Thyroid gland (tissue), 4 donors: ENCODE results near the gene TSPAN7. TPM values are rescaled to one million over a fixed set of nuclear protein-coding genes. Genes with fewer than 3 reads are reported as not detected.

Experiments
- DNase-seq, 2 donors: peaks; one replicate each; pipeline ENCODE4 v3.0.0-alpha.2; 2019
- H3K27ac ChIP-seq, 3 donors: fragments of 200-600 bp; sonication (generic); 1 replicate in 2 of 3; 2 replicates in 1 of 3; pipeline ENCODE4 v1.5.1; 2016 to 2019; ENCODE audit warnings: mild to moderate bottlenecking in 1 of 3, moderate library complexity in 1 of 3
- H3K27me3 ChIP-seq: fragments of 200-600 bp; sonication (generic); one replicate; pipeline ENCODE4 v1.5.1; 2019
- H3K36me3 ChIP-seq, 2 donors: fragments of 200-600 bp; sonication (generic); one replicate each; pipeline ENCODE4 v1.5.1; 2016 to 2019
- H3K4me1 ChIP-seq, 2 donors: fragments of 200-600 bp; sonication (generic); one replicate each; pipeline ENCODE4 v1.5.1; 2017 to 2019
- H3K4me3 ChIP-seq, 3 donors: fragments of 200-600 bp; sonication (generic); replicated peaks in 1 of 3; 1 replicate in 2 of 3; 2 replicates in 1 of 3; pipeline ENCODE4 v1.5.1; 2016; ENCODE audit warnings: mild to moderate bottlenecking in 1 of 3
- H3K9me3 ChIP-seq: fragments of 200-600 bp; sonication (generic); one replicate; pipeline ENCODE4 v1.5.1; 2017
- CTCF ChIP-seq, 6 experiments: fragments of 200-600 bp in 3 of 6; fragments of 450-650 bp in 3 of 6; sonication (generic) in 3 of 6; IDR thresholded peaks; one replicate each; pipeline ENCODE4 v1.5.1; 2016 to 2019; ENCODE audit warnings: antibody characterized with exemption in 6 of 6, mild to moderate bottlenecking in 2 of 6, inconsistent platforms in 1 of 6, moderate library complexity in 1 of 6
- POLR2A ChIP-seq, 2 donors: fragments of 450-650 bp; IDR thresholded peaks; one replicate each; pipeline ENCODE4 v1.6.1; 2017; ENCODE audit warnings: antibody characterized with exemption in 2 of 2, mild to moderate bottlenecking in 2 of 2, moderate library complexity in 1 of 2
- WGBS, 2 donors: methylation state at CpG; one replicate each; pipeline ENCODE4 v1.1.5; 2017; 5-methylcytosine and 5-hydroxymethylcytosine counted together
- intact Hi-C: fragments of 100-400 bp; cut with DNase I; formaldehyde crosslinking; loops from one replicate; pipeline ENCODE4 v1.15.1; 2023
- total RNA-seq, 4 donors: library from RNA; depleted of rRNA; stranded (reverse); fragments of >200 nt; gene quantifications; one replicate each; pipeline ENCODE4 v1.2.3, GENCODE V29; 2016

Gene TSPAN7
- total RNA-seq, 4 donors from 2014 or later = 38.1 to 66.2 (median 55.2) TPM

- 77 to 95% methylated on average over 2 of the region's 2 CpGs for WGBS, 2 donors
- no peaks in the 10 kb centered on the region for H3K27me3 ChIP-seq
- DNase-seq = no peak
- H3K27ac ChIP-seq = no peak overlapping the region
- no peak overlapping the region for H3K4me3 ChIP-seq
- intact Hi-C loops = no loop called here
- H3K4me1 ChIP-seq = no peaks in the 10 kb centered on the region
- no peaks in the 10 kb centered on the region for H3K36me3 ChIP-seq
- H3K9me3 ChIP-seq = no peaks in the 10 kb centered on the region
- no peak for TF ChIP-seq CTCF (IDR thresholded peaks at IDR 0.05)
- no peak for TF ChIP-seq POLR2A (IDR thresholded peaks at IDR 0.05)
These were observed 16.8 kb downstream of the TSPAN7 start for GRCh38 chrX:38578167-38578566.

- no peaks in the 10 kb centered on the region for H3K36me3 ChIP-seq
- no peak overlapping the region for H3K27ac ChIP-seq
- H3K9me3 ChIP-seq = no peaks in the 10 kb centered on the region
- H3K4me1 ChIP-seq = no peaks in the 10 kb centered on the region
- no peak for DNase-seq
- intact Hi-C loops = no loop called here
- no peaks in the 10 kb centered on the region for H3K27me3 ChIP-seq
- no peak overlapping the region for H3K4me3 ChIP-seq
- TF ChIP-seq POLR2A (IDR thresholded peaks at IDR 0.05) = no peak
- TF ChIP-seq CTCF (IDR thresholded peaks at IDR 0.05) = no peak
- WGBS, 2 donors = 94 to 99% methylated on average over 5 of the region's 5 CpGs
These were observed 21.8 kb downstream of the TSPAN7 start for GRCh38 chrX:38583181-38583580.

- Histone ChIP-seq H3K27ac (no peak overlapping the region), H3K27me3 (no peaks in the 10 kb centered on the region), H3K9me3 (no peaks in the 10 kb centered on the region), H3K4me1 (no peaks in the 10 kb centered on the region), H3K36me3 (no peaks in the 10 kb centered on the region), H3K4me3 (no peak overlapping the region)
- 92 to 95% methylated on average over 2 of the region's 2 CpGs for WGBS, 2 donors
- TF ChIP-seq POLR2A (IDR thresholded peaks at IDR 0.05) (no peak), CTCF (IDR thresholded peaks at IDR 0.05) (no peak)
- DNase-seq = no peak
- intact Hi-C loops = no loop called here
These were observed 33.1 kb downstream of the TSPAN7 start for GRCh38 chrX:38594434-38594833.

GRCh38 chrX:38595801-38596200 lies 34.5 kb downstream of the TSPAN7 start:
- intact Hi-C loops = no loop called here
- no peaks in the 10 kb centered on the region for H3K36me3 ChIP-seq
- H3K27me3 ChIP-seq = no peaks in the 10 kb centered on the region
- TF ChIP-seq POLR2A (IDR thresholded peaks at IDR 0.05) (no peak), CTCF (IDR thresholded peaks at IDR 0.05) (no peak)
- H3K4me1 ChIP-seq = peaks cover 0 to 5% of the 10 kb centered on the region in 2 donors
- DNase-seq = no peak
- H3K27ac ChIP-seq = no peak overlapping the region
- no peak overlapping the region for H3K4me3 ChIP-seq
- H3K9me3 ChIP-seq = no peaks in the 10 kb centered on the region
- 65 to 83% methylated on average over 1 of the region's 1 CpG for WGBS, 2 donors

- 78 to 80% methylated on average over 2 of the region's 2 CpGs for WGBS, 2 donors
- TF ChIP-seq CTCF (IDR thresholded peaks at IDR 0.05) (no peak), POLR2A (IDR thresholded peaks at IDR 0.05) (no peak)
- Histone ChIP-seq H3K36me3 (no peaks in the 10 kb centered on the region), H3K4me1 (peaks cover 0 to 5% of the 10 kb centered on the region in 2 donors), H3K27me3 (no peaks in the 10 kb centered on the region), H3K27ac (no peak overlapping the region), H3K9me3 (no peaks in the 10 kb centered on the region), H3K4me3 (no peak overlapping the region)
- intact Hi-C loops = no loop called here
- DNase-seq = no peak
These were observed 35.6 kb downstream of the TSPAN7 start for GRCh38 chrX:38596939-38597338.
